Lung (tissue), 12 donors: ENCODE results near the gene SAMD4A. TPM values are rescaled to one million over a fixed set of nuclear protein-coding genes. Genes with fewer than 3 reads are reported as not detected.

Experiments used
- ATAC-seq: fragments of 200-7000 bp; cut with Tn5 transposase; one replicate; pipeline ENCODE4 v1.9.1; 2020; ENCODE audit warnings: moderate number of reproducible peaks; ENCODE audit not compliant: insufficient read depth, low FRiP score
- DNase-seq, 3 donors: peaks; one replicate each; pipeline ENCODE4 v3.0.0-alpha.2; 2013 to 2017
- H3K27ac ChIP-seq, 2 donors: one replicate each; pipeline ENCODE4 v1.5.1; 2013; ENCODE audit warnings: mild to moderate bottlenecking in 2 of 2, moderate library complexity in 2 of 2, control low read depth in 1 of 2, inconsistent platforms in 1 of 2, low read depth in 1 of 2, low read length in 1 of 2
- H3K27me3 ChIP-seq, 3 donors: one replicate each; pipeline ENCODE4 v1.5.1; 2013; ENCODE audit warnings: low read length in 2 of 3; ENCODE audit not compliant: control insufficient read depth in 3 of 3, insufficient read depth in 3 of 3
- H3K36me3 ChIP-seq, 4 donors: one replicate each; pipeline ENCODE4 v1.5.1; 2013; ENCODE audit warnings: low read length in 4 of 4, mild to moderate bottlenecking in 1 of 4, moderate library complexity in 1 of 4; ENCODE audit not compliant: control insufficient read depth in 4 of 4, insufficient read depth in 4 of 4
- H3K4me1 ChIP-seq, 5 donors: one replicate each; pipeline ENCODE4 v1.5.1; 2013; ENCODE audit warnings: low read length in 5 of 5, mild to moderate bottlenecking in 2 of 5, moderate library complexity in 1 of 5; ENCODE audit not compliant: control insufficient read depth in 5 of 5, insufficient read depth in 5 of 5
- H3K4me3 ChIP-seq: one replicate; pipeline ENCODE4 v1.5.1; 2013; ENCODE audit warnings: mild to moderate bottlenecking, control low read depth, moderate library complexity
- H3K9ac ChIP-seq, 2 donors: one replicate each; pipeline ENCODE4 v1.5.1; 2013; ENCODE audit warnings: low read length in 2 of 2, control low read depth in 1 of 2; ENCODE audit not compliant: insufficient read depth in 1 of 2
- H3K9me3 ChIP-seq, 4 donors: one replicate each; pipeline ENCODE4 v1.5.1; 2013; ENCODE audit warnings: low read length in 3 of 4, mild to moderate bottlenecking in 1 of 4, moderate library complexity in 1 of 4; ENCODE audit not compliant: control insufficient read depth in 4 of 4, insufficient read depth in 3 of 4
- WGBS, 2 donors: extraction: QIAGEN DNeasy Blood & Tissue Kit; methylation state at CpG; one replicate each; pipeline ENCODE4 v1.1.7; 2013; 5-methylcytosine and 5-hydroxymethylcytosine counted together
- polyA plus RNA-seq, 2 donors: library from polyadenylated mRNA; stranded (reverse); fragments of 200-250 nt; gene quantifications; one replicate each; pipeline ENCODE4 v1.2.1, GENCODE V29; 2013
- total RNA-seq, 2 donors: library from RNA; depleted of rRNA in 1 of 2; stranded (reverse); fragments of >200 nt in 1 of 2; gene quantifications; one replicate each; pipeline ENCODE4 v1.2.1, GENCODE V29; 2014 to 2021
- TF ChIP-seq, protein P1 (sequence below): IDR thresholded peaks from 2 replicates; pipeline ENCODE4 v1.5.1; 2012; ENCODE audit warnings: mild to moderate bottlenecking; ENCODE audit errors: control extremely low read depth, extremely low read depth
- donor health status: control.
- donor health status: control.
- donor health status: Bipolar disorder and iron deficiency.
- donor health status: healthy.
- donor health status: DM: yes; HTN: yes; CAD: no.

Gene SAMD4A
- total and polyA plus RNA-seq, 4 donors: 5.8 to 26.6 (median 16.2) TPM

DNA sequence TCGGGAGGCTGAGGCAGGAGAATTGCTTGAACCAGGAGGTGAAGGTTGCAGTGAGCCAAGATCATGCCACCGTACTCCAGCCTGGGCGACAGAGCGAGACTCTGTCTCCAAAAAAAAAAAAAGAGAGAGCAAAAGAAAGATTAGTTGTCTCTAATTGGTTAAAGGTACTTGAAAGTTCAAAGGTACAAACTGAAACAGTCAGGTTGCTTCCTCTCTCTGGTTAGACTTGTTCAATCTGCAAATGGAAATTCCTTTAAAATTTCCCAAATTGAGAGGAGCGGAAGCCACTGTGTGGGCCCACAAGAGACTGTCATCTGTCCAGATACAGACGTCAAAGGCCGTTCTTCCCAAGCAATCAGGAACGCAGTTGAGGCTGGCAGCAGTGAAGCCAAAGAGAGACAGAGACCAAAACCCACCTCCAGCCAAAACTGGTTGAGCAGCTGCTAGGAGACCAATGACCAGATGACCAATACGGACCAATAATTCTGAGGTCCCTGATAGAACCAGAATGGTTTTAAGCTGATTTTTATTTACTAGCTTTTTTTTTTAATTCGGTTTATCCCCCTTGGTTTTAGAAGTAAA is 272.1 kb downstream of the SAMD4A start:
- ATAC-seq (no peak), DNase-seq (no peak)
- Histone ChIP-seq H3K4me1 (peaks cover 0 to 5% (median 0%) of the 10 kb centered on the region in 5 donors), H3K9me3 (no peaks in the 10 kb centered on the region), H3K27ac (no peak overlapping the region), H3K36me3 (peaks cover 0 to 1% (median 0%) of the 10 kb centered on the region in 4 donors), H3K4me3 (no peak overlapping the region), H3K27me3 (no peaks in the 10 kb centered on the region), H3K9ac (no peak overlapping the region)
- TF ChIP-seq, protein P1, sequence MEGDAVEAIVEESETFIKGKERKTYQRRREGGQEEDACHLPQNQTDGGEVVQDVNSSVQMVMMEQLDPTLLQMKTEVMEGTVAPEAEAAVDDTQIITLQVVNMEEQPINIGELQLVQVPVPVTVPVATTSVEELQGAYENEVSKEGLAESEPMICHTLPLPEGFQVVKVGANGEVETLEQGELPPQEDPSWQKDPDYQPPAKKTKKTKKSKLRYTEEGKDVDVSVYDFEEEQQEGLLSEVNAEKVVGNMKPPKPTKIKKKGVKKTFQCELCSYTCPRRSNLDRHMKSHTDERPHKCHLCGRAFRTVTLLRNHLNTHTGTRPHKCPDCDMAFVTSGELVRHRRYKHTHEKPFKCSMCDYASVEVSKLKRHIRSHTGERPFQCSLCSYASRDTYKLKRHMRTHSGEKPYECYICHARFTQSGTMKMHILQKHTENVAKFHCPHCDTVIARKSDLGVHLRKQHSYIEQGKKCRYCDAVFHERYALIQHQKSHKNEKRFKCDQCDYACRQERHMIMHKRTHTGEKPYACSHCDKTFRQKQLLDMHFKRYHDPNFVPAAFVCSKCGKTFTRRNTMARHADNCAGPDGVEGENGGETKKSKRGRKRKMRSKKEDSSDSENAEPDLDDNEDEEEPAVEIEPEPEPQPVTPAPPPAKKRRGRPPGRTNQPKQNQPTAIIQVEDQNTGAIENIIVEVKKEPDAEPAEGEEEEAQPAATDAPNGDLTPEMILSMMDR: no peak
- WGBS, 2 donors: 94 to 96% methylated on average over 10 of the region's 10 CpGs

- peaks cover 0 to 2% (median 0%) of the 10 kb centered on the region in 5 donors for H3K4me1 ChIP-seq
- no peaks in the 10 kb centered on the region for H3K27me3 ChIP-seq
- ATAC-seq (peak; percentile 83), DNase-seq (peak in 1 of 3 donors; percentile 9)
- no peak overlapping the region for H3K4me3 ChIP-seq
- H3K27ac ChIP-seq: no peak overlapping the region
- peaks cover 0 to 2% (median 0%) of the 10 kb centered on the region in 4 donors for H3K36me3 ChIP-seq
- no peaks in the 10 kb centered on the region for H3K9me3 ChIP-seq
- 68 to 74% methylated on average over 3 of the region's 3 CpGs for WGBS, 2 donors
- TF ChIP-seq, protein P1: no peak
- H3K9ac ChIP-seq: no peak overlapping the region
Observed at GRCh38 chr14:54839701-54840119, 272.8 kb downstream of the SAMD4A start.

DNA sequence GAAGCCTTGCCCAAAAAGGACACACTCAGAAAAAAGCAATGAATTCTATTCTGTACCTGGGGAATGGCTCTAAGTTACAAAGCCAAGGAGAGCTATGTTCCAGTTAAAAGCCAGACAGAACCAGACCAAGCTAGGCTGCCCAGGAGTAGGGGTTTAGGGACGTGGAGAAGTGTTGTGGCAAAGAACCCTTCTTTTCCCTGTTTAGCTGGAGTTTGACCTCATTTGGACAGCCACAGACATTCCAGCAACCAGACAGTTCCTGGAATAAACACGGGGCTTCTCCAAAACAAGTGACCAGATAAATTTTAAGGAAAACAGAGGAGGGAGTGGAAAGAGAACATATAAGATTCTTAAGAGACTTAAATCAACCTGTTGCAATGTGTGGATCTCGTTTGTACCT is 273.4 kb downstream of the SAMD4A start:
- H3K36me3 ChIP-seq: peaks cover 0 to 3% (median 0%) of the 10 kb centered on the region in 4 donors
- WGBS, 2 donors: 84 to 87% methylated on average over 3 of the region's 3 CpGs
- no peaks in the 10 kb centered on the region for H3K27me3 ChIP-seq
- no peaks in the 10 kb centered on the region for H3K9me3 ChIP-seq
- ATAC-seq (no peak), DNase-seq (peak in 1 of 3 donors; percentile 4)
- no peak overlapping the region for H3K9ac ChIP-seq
- no peak overlapping the region for H3K4me3 ChIP-seq
- no peaks in the 10 kb centered on the region for H3K4me1 ChIP-seq
- TF ChIP-seq, protein P1: no peak
- H3K27ac ChIP-seq: peak overlapping the region in 1 of 2 donors; percentile 33

DNA sequence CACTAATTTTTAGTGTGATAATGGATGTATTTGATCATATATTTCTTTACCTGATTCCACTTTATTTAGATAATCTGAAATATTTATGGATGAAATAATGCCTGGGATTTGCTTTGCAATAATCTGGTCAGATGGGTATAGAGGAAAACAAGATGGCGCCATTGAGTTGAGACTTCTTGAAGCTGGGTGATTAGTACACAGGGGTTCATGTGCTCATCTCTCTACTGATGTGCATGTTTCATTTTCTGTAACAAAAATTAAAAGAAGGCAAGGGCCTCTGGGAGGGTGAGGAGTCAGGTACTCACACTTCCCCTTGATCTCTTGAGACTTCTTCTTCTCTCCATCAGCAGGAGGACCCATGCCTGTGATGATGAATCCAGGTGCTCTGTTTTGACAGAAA is 273.9 kb downstream of the SAMD4A start:
- no peaks in the 10 kb centered on the region for H3K4me1 ChIP-seq
- H3K9me3 ChIP-seq: no peaks in the 10 kb centered on the region

More for the DNA sequence above, 273.9 kb downstream of the SAMD4A start:
- Histone ChIP-seq H3K27ac (no peak overlapping the region), H3K27me3 (no peaks in the 10 kb centered on the region), H3K4me3 (no peak overlapping the region), H3K36me3 (peaks cover 0 to 3% (median 0%) of the 10 kb centered on the region in 4 donors), H3K9ac (no peak overlapping the region)
- ATAC-seq: no peak
- 99 to 100% methylated on average over 1 of the region's 1 CpG for WGBS, 2 donors
- DNase-seq: no peak
- TF ChIP-seq, protein P1: no peak
